ENCODE data around the gene FCHO2. TPM values are rescaled to one million over a fixed set of nuclear protein-coding genes. Genes with fewer than 3 reads are reported as not detected.

FCHO2 gene
- total RNA-seq, 1 experiment from 2014 or later: 5.8 TPM

GRCh38 chr5:73005886-73006285 lies 50.0 kb downstream of the FCHO2 start:
- H3K4me2 ChIP-seq (ENCODE audit: insufficient read depth, insufficient read length, low read length): no peak overlapping the region
- Mint-ChIP-seq H3K27me3 (ENCODE audit: low read depth) (no peaks in the 10 kb centered on the region), H3K36me3 (ENCODE audit: insufficient read depth in 1 of 3, low read depth in 3 of 3) (peaks cover 0 to 2% (median 0%) of the 10 kb centered on the region in 3 experiments; a peak in 1 of 7 replicates), H3K4me1 (peaks cover 15% of the 10 kb centered on the region in 2 experiments), H3K9me3 (no peaks in the 10 kb centered on the region), H3K27ac (peak overlapping the region in 1 of 3 experiments; percentile 73; a peak in 1 of 7 replicates), H3K4me3 (no peak overlapping the region)
- H2AK5ac ChIP-seq (ENCODE audit: insufficient read length, low read length): no peak overlapping the region
- no peaks in the 10 kb centered on the region for H3K23me2 ChIP-seq (ENCODE audit: insufficient read length, low read depth, low read length, poor library complexity, severe bottlenecking)
- H3K18ac ChIP-seq (ENCODE audit: insufficient read length, low read depth, low read length): no peak overlapping the region
- H3K4ac ChIP-seq (ENCODE audit: low read depth, low read length): no peak overlapping the region
- no peak overlapping the region for H4K8ac ChIP-seq (replicated peaks; ENCODE audit: insufficient read length, low read depth, low read length)
- H3K4me1 ChIP-seq (ENCODE audit: insufficient read depth, low read length): no peaks in the 10 kb centered on the region; the same call in 1 of the 2 replicates
- H2AFZ ChIP-seq (ENCODE audit: low read length): no peak overlapping the region
- no peak overlapping the region for H2BK20ac ChIP-seq (ENCODE audit: low read depth, low read length, poor library complexity, severe bottlenecking)
- no peak overlapping the region for H3K23ac ChIP-seq (ENCODE audit: insufficient read length, low read depth, low read length)
- H3K14ac ChIP-seq (ENCODE audit: insufficient read depth, low read length): no peak overlapping the region
- no peak overlapping the region for H2BK15ac ChIP-seq (ENCODE audit: low read depth, low read length)
- no peak overlapping the region for H3K56ac ChIP-seq (ENCODE audit: insufficient read length, low read depth, low read length)
- no peaks in the 10 kb centered on the region for H3K27me3 ChIP-seq (ENCODE audit: insufficient read depth, low read length)
- WGBS (ENCODE audit: extremely low coverage, insufficient read length, low lambda C conversion rate): no CpG with 5 or more reads among the region's 3 CpGs
- H3K27ac ChIP-seq (ENCODE audit: insufficient read length, low read depth, low read length): no peak overlapping the region
- no peak overlapping the region for H2BK12ac ChIP-seq (ENCODE audit: insufficient read length, low read depth, low read length)
- H4K91ac ChIP-seq (ENCODE audit: insufficient read length, low read depth, low read length): no peak overlapping the region
- no peaks in the 10 kb centered on the region for H4K20me1 ChIP-seq (ENCODE audit: control insufficient read depth, insufficient read depth, insufficient read length)
- no peak overlapping the region for H2BK120ac ChIP-seq (ENCODE audit: low read depth, low read length, poor library complexity, severe bottlenecking)
- H3K79me1 ChIP-seq (ENCODE audit: insufficient read depth, low read depth, low read length, poor library complexity, severe bottlenecking): no peaks in the 10 kb centered on the region
- H3K79me2 ChIP-seq (ENCODE audit: insufficient read depth, low read length): no peaks in the 10 kb centered on the region
- TF ChIP-seq CTCF (conservative IDR thresholded peaks at IDR 0.05): no peak
- H3K9ac ChIP-seq (ENCODE audit: extremely low read depth, insufficient read length, low read length): no peak overlapping the region
- no peaks in the 10 kb centered on the region for H3K9me3 ChIP-seq (ENCODE audit: control insufficient read depth, low read depth, low read length)
- no peak for DNase-seq
- H3T11ph ChIP-seq (ENCODE audit: low read length): no peak overlapping the region
- no peak overlapping the region for H4K5ac ChIP-seq (ENCODE audit: insufficient read length, low read depth, low read length)
- H2BK5ac ChIP-seq (ENCODE audit: insufficient read length, low read length): no peak overlapping the region
